HG02840 (cell line): Measurements from ENCODE around the gene INSL3.
"Not testable (repeated sequence)": the region's sequence is repeated elsewhere in the genome, so short reads cannot be mapped to it uniquely, and the experiment has no call there.

ENCODE experiments used
- ATAC-seq: cut with Tn5 transposase; IDR thresholded peaks from one replicate; pipeline ENCODE4 v1.9.1; 2021; ENCODE audit warnings: mild to moderate bottlenecking, moderate library complexity, moderate number of reproducible peaks; ENCODE audit not compliant: unreplicated experiment, low FRiP score

INSL3 gene

GRCh38 chr19:17826508-17827056 lies 5.3 kb upstream of the INSL3 start:
- ATAC-seq = no peak

DNA sequence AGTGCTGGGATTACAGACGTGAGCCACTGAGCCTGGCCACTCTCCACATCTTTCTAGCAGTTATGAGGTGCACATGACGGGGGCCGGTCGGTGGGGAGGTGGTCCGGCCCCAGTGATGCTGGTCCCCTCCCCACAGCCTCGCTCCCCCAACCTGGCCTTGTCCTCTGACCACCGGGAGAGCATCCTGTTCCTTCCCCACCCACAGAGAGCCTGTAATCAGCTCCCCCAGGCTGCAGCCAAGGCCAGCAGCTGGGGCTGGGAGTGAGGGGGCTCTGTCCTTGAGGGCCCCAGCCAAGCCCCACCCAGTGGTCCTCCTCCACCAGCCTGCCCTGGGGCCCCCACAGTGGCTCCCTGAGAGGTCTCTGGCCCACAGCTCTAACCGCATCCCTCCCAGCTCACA lies 3.0 kb upstream of the INSL3 start:
- no peak for ATAC-seq

- ATAC-seq = no peak
Observed at GRCh38 chr19:17817668-17818363, 3.5 kb downstream of the INSL3 start.

GRCh38 chr19:17812099-17812498 lies 9.2 kb downstream of the INSL3 start:
- ATAC-seq = no peak

- no peak for ATAC-seq
Observed at GRCh38 chr19:17811681-17812080, 9.6 kb downstream of the INSL3 start.

DNA sequence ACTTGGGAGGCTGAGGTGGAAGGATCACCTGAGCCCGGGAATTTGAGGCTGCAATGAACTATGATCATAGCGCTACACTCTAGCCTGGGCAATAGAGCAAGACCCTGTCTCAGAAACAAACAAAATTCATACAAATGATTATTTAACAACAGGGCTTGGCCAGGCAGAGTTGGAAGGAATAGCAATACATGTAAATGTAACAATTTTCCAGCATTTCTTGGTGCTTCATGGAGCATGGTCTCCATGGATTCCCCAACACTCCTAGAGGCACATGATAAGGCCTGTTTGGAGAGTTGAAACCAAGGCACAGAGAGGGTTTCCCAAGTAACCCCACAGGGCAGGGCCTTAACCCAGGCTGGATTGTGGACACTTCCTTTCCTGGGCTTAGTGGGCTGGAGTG lies 10.2 kb downstream of the INSL3 start:
- ATAC-seq = no peak

DNA sequence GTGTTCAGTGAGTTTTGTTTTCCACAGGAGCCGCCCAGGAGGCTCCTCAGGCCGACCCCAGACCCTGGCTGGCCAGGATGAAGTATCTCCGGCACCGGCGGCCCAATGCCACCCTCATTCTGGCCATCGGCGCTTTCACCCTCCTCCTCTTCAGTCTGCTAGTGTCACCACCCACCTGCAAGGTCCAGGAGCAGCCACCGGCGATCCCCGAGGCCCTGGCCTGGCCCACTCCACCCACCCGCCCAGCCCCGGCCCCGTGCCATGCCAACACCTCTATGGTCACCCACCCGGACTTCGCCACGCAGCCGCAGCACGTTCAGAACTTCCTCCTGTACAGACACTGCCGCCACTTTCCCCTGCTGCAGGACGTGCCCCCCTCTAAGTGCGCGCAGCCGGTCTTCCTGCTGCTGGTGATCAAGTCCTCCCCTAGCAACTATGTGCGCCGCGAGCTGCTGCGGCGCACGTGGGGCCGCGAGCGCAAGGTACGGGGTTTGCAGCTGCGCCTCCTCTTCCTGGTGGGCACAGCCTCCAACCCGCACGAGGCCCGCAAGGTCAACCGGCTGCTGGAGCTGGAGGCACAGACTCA lies 13.5 kb downstream of the INSL3 start:
- no peak for ATAC-seq

- no peak for ATAC-seq
Observed at GRCh38 chr19:17806945-17807344, 14.4 kb downstream of the INSL3 start.

DNA sequence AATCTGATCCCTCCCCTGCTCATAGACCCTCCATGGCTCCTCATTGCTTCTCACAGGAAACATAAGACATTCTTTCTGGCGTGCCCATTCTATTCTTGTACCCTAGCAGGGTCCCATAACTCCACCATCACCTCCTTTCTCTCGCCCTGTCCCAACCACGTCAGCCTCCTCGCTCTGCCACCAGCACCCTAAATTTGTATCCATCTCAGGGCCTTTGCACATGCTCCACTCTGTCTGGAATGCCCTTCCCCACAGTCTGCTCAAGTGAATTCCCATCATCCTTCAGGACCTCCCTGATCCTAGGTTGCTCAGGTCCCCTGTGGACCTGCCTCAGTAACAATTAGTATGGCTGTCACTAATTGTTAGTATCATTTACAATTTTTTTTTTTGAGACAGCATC lies 15.9 kb downstream of the INSL3 start:
- no peak for ATAC-seq

DNA sequence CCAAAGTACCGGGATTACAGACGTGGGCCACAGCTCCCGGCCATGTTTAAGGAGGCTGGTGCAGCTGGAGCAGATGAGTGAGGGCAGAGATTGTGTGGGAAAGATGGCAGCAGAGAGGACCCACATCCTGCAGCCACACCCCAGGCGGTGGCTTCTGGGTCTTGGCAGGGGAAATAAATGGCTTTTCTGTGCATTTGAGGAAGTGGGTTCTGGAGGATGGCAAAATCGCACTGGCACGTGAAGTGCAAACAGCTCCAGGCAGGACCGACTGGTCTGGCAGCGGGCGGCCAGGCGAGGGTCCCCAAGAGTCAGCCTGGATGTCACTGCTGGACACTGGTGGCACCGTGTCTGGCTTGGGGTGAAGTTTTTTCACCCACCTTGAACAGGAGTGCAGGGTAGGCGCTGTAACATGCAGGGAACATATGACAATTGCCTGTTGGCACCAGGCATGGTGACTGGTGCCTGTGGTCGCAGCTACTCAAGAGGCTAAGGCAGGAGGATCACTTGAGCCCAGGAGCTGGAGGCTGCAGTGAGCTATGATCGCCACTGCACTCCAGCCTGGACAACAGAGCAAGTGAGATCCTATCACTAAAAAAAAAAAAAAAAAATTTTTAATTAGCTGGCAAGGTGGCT lies 17.9 kb downstream of the INSL3 start:
- ATAC-seq = no peak

- no peak for ATAC-seq
Observed at GRCh38 chr19:17802137-17802858, 19.0 kb downstream of the INSL3 start.

GRCh38 chr19:17798599-17798998 lies 22.7 kb downstream of the INSL3 start:
- not testable (repeated sequence) for ATAC-seq

GRCh38 chr19:17797424-17798201 lies 23.7 kb downstream of the INSL3 start:
- ATAC-seq = no peak

- ATAC-seq = no peak
Observed at GRCh38 chr19:17796838-17797423, 24.4 kb downstream of the INSL3 start.

DNA sequence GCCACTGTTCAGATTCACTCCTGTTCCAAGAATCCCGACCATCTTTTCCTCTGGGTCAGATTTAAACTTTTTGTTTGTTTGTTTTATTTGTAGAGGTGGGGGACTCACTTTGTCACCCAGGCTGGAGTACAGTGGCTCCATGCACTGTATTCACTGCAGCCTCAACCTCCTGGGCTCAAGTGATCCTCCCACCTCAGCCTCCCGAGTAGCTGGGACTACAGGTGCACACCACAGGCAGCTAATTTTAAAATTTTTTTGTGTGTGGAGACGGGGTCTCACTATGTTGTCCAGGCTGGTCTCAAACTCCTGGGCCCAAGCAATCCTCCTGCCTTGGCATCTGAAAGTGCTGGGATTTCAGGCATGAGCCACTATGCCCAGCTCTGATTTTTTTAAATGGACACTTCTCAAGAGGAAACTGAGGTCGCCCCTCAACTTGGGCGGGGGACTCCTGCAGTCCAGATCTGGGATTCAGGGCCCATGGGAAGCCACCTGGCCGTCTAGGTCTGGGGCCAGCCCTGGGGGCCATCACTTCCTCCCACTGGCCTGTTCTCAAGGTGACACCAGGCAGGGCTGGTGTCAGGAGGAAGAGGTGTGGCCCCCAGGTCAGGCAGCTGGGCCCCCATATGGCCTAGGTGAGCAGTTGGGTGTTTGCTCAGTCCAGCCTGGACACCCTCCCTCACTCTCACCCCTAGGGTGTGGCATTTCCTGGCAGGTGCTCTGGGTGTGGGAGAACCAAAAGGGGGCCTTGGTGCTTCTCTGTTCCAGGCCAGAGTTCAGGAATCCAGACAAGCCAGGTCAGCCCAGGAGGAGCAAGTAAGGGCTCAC lies 25.1 kb downstream of the INSL3 start:
- ATAC-seq = no peak

GRCh38 chr19:17795495-17795856 lies 25.8 kb downstream of the INSL3 start:
- ATAC-seq = no peak

DNA sequence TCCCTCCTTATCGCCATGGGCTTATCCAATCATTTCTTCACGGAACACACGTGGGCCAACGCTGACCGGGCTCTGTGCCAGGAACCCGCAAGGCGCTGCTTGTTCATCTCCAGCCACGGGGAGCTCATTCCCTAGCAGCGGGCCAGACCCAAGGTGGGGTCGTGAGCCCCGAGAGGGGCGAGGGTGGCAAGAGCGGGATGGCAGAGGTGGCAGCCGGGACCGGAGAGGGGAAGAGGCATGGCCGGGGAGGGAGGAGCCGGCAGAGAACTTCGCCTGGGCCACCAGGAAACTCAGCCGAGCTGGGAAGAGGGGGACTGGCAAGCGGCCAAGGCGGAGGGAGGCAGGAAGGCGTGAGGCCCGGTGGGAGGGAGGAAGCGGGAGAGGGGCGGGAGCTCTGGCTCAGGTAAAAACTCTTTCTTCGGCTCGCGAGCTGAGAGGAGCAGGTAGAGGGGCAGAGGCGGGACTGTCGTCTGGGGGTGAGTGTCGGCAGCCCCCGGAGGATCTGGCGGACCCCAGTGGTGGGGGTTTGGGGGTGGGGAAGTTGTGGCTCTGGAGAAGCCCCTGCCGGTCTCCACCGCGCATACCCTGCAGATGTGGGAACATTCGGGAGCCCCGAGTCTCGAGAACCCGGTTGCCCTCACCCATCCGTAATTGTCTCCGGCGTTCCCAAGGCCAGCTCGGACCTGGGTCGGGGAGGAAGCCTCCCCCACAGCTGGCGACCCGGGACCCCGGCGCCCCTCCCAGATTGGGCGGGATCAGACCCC lies 26.4 kb downstream of the INSL3 start, which contains the start of gene B3GNT3:
B3GNT3 (plus strand) TSS at position 408 of the 764 bp plus-strand sequence. CDS start 12,670 bp downstream, outside the sequence.
- ATAC-seq = no peak

DNA sequence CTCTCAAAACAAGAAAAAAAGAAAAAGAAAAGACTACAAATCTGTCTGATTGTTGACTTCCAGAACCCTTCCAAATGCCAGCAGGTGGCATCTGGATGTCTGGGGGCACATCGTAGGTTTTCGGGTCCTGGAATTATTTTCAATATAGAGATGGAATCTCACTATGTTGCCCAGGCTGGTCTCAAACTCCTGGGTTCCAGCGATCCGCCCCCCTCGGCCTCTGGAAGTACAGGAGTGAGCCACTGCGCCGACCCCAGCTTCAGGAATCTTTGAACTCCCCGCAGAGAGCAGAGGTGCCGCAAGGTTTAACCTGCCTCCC lies 26.9 kb downstream of the INSL3 start:
- no peak for ATAC-seq
